HCT116 (cell line): Measurements from ENCODE around the gene ADORA3. TPM values are rescaled to one million over a fixed set of nuclear protein-coding genes. Genes with fewer than 3 reads are reported as not detected.

Source experiments
- ATAC-seq: fragments of 200-7000 bp; cut with Tn5 transposase; 2 replicates; pipeline ENCODE4 v1.9.1; 2020; ENCODE audit warnings: mild to moderate bottlenecking, moderate library complexity
- BruUV-seq: library from RNA; stranded (reverse); fragments of 400-500 nt; replicated peaks from 2 replicates; lab custom pipeline; 2021; lab: Mats Ljungman, UMichigan
- CTCF ChIA-PET: fragments of 300-600 bp; sonication (Branson Sonifier 250); formaldehyde crosslinking; loops from one replicate; lab custom pipeline; 2021; ENCODE audit warnings: antibody characterized with exemption; lab: Charles Lee
- POLR2A ChIA-PET: fragments of 300-600, 350-600 bp; sonication (Branson Sonifier 250); formaldehyde crosslinking; loops from one replicate; lab custom pipeline; 2021; ENCODE audit warnings: antibody characterized with exemption; lab: Charles Lee
- RAD21 ChIA-PET, 2 experiments: fragments of 300-600 bp; sonication (Branson Sonifier 250); formaldehyde crosslinking; loops; one replicate each; lab custom pipeline; 2023; ENCODE audit warnings: low total read pairs in 2 of 2; ENCODE audit not compliant: uncharacterized antibody in 2 of 2, unreplicated experiment in 2 of 2, low non-redundant PET in 1 of 2; lab: Charles Lee
- DNase-seq: peaks from one replicate; pipeline ENCODE4 v3.0.0-alpha.2; 2010; ENCODE audit warnings: low read depth, low spot score
- H2AFZ ChIP-seq: fragments of 200-600 bp; shearing (Covaris generic), sonication (generic); 2 replicates; pipeline ENCODE4 v1.6.1; 2017; ENCODE audit warnings: low read depth, mixed run types, mixed read lengths, antibody characterized with exemption, low read length; ENCODE audit not compliant: poor library complexity, severe bottlenecking
- H3K27ac ChIP-seq: 2 replicates; pipeline ENCODE4 v1.5.1; 2012; ENCODE audit warnings: low read depth, low read length
- H3K27me3 ChIP-seq: fragments of 200-600 bp; sonication (generic); 2 replicates; pipeline ENCODE4 v1.6.1; 2016; ENCODE audit warnings: mixed run types, low read length, mixed read lengths; ENCODE audit not compliant: insufficient read depth
- H3K36me3 ChIP-seq, 2 experiments: fragments of 200-500 bp in 1 of 2; fragments of 200-600 bp in 1 of 2; sonication (Bioruptor generic) in 1 of 2; sonication (generic) in 1 of 2; 2 replicates each; pipeline versions ENCODE4 v1.5.1 to v1.6.1; 2014 to 2016; ENCODE audit warnings: low read length in 2 of 2, inconsistent platforms in 1 of 2, mixed read lengths in 1 of 2, mixed run types in 1 of 2; ENCODE audit not compliant: insufficient read depth in 2 of 2, control insufficient read depth in 1 of 2
- H3K4me1 ChIP-seq, 2 experiments: fragments of 200-600 bp in 1 of 2; sonication (generic) in 1 of 2; 2 replicates each; pipeline versions ENCODE4 v1.5.1 to v1.6.1; 2012 to 2017; ENCODE audit warnings: low read length in 2 of 2, inconsistent platforms in 1 of 2, mild to moderate bottlenecking in 1 of 2, mixed read lengths in 1 of 2, mixed run types in 1 of 2, moderate library complexity in 1 of 2; ENCODE audit not compliant: insufficient read depth in 2 of 2, control insufficient read depth in 1 of 2
- H3K4me2 ChIP-seq: fragments of 200-600 bp; sonication (generic); 2 replicates; pipeline ENCODE4 v1.6.1; 2017; ENCODE audit warnings: mixed run types, low read length, mixed read lengths
- H3K4me3 ChIP-seq, 2 experiments: fragments of 200-600 bp in 1 of 2; sonication (generic) in 1 of 2; replicated peaks in 1 of 2; 2 replicates each; pipeline ENCODE4 v1.5.1; 2011 to 2016; ENCODE audit warnings: low read length in 2 of 2, control low read depth in 1 of 2, low read depth in 1 of 2, mild to moderate bottlenecking in 1 of 2, mixed read lengths in 1 of 2, mixed run types in 1 of 2
- H3K79me2 ChIP-seq: fragments of 200-600 bp; sonication (generic); 2 replicates; pipeline ENCODE4 v1.6.1; 2017; ENCODE audit warnings: mild to moderate bottlenecking, mixed run types, low read length, moderate library complexity, mixed read lengths; ENCODE audit not compliant: insufficient read depth
- H3K9ac ChIP-seq: fragments of 200-600 bp; sonication (generic); 2 replicates; pipeline ENCODE4 v1.6.1; 2016; ENCODE audit warnings: low read length, mixed read lengths
- H3K9me2 ChIP-seq: fragments of 200-600 bp; sonication (generic), shearing (Covaris generic); 2 replicates; pipeline ENCODE4 v1.6.1; 2017; ENCODE audit warnings: mixed run types, mild to moderate bottlenecking, moderate library complexity; ENCODE audit not compliant: insufficient read depth
- H3K9me3 ChIP-seq, 2 experiments: fragments of 200-500 bp in 1 of 2; fragments of 200-600 bp in 1 of 2; sonication (Bioruptor generic) in 1 of 2; sonication (generic) in 1 of 2; 2 replicates each; pipeline ENCODE4 v1.6.1; 2014 to 2017; ENCODE audit warnings: low read length in 2 of 2, mixed read lengths in 2 of 2, inconsistent platforms in 1 of 2, low read depth in 1 of 2, mild to moderate bottlenecking in 1 of 2, mixed run types in 1 of 2, moderate library complexity in 1 of 2; ENCODE audit not compliant: control insufficient read depth in 1 of 2, insufficient read depth in 1 of 2
- H4K20me1 ChIP-seq: fragments of 200-600 bp; sonication (generic), shearing (Covaris generic); 2 replicates; pipeline ENCODE4 v1.6.1; 2017; ENCODE audit warnings: mixed run types, mild to moderate bottlenecking, moderate library complexity; ENCODE audit not compliant: insufficient read depth
- ATF3 ChIP-seq: IDR thresholded peaks from 2 replicates; pipeline ENCODE4 v1.6.1; 2012
- CEBPB ChIP-seq: IDR thresholded peaks from 2 replicates; pipeline ENCODE4 v1.6.1; 2012; ENCODE audit warnings: low read depth
- EZH2 ChIP-seq: fragments of 200-600 bp; sonication (generic); IDR thresholded peaks from 2 replicates; pipeline ENCODE4 v1.6.1; 2017; ENCODE audit warnings: antibody characterized with exemption, mixed run types
- FOSL1 ChIP-seq: IDR thresholded peaks from 2 replicates; pipeline ENCODE4 v1.6.1; 2012; ENCODE audit warnings: low read depth
- MAX ChIP-seq: IDR thresholded peaks from 2 replicates; pipeline ENCODE4 v1.6.1; 2012
- RAD21 ChIP-seq: IDR thresholded peaks from 2 replicates; pipeline ENCODE4 v1.6.1; 2012; ENCODE audit warnings: low read depth, mild to moderate bottlenecking
- REST ChIP-seq: IDR thresholded peaks from 2 replicates; pipeline ENCODE4 v1.6.1; 2012; ENCODE audit warnings: low read depth
- SIN3A ChIP-seq: IDR thresholded peaks from 2 replicates; pipeline ENCODE4 v1.6.1; 2012; ENCODE audit warnings: low read depth
- SP1 ChIP-seq: IDR thresholded peaks from 2 replicates; pipeline ENCODE4 v1.6.1; 2012; ENCODE audit warnings: low read depth
- TCF7L2 ChIP-seq: IDR thresholded peaks from 2 replicates; pipeline ENCODE4 v1.7.0; 2011; ENCODE audit warnings: borderline replicate concordance, inconsistent platforms; ENCODE audit not compliant: insufficient read depth, insufficient read length; ENCODE audit errors: extremely low read depth
- ZFX ChIP-seq: fragments of 450-650 bp; IDR thresholded peaks from 2 replicates; pipeline ENCODE4 v1.6.1; 2017
- ZNF274 ChIP-seq: fragments of 200-500 bp; sonication (Bioruptor generic); IDR thresholded peaks from 2 replicates; pipeline ENCODE4 v1.6.1; 2014; ENCODE audit warnings: mild to moderate bottlenecking, low read depth, low read length, inconsistent platforms
- intact Hi-C: fragments of 100-400 bp; cut with micrococcal nuclease; formaldehyde crosslinking; loops from 2 replicates; pipeline ENCODE4 v1.10.0; 2022
- total RNA-seq: library from RNA; stranded (reverse); gene quantifications from one replicate; pipeline ENCODE4 v1.2.1, GENCODE V29; 2021; ENCODE audit not compliant: unreplicated experiment

Gene ADORA3
- total RNA-seq, 1 experiment from 2014 or later: not detected

GRCh38 chr1:111489604-111490003 lies 13.8 kb downstream of the ADORA3 start (continued):
- no peak for TF ChIP-seq REST
- TF ChIP-seq CEBPB: no peak
- TF ChIP-seq SP1: no peak

- Histone ChIP-seq H4K20me1 (no peaks in the 10 kb centered on the region), H3K9me3 (no peaks in the 10 kb centered on the region), H3K9ac (no peak overlapping the region), H3K4me1 (no peaks in the 10 kb centered on the region), H3K4me2 (no peak overlapping the region), H3K4me3 (no peak overlapping the region), H3K27ac (no peak overlapping the region), H3K9me2 (no peaks in the 10 kb centered on the region), H3K79me2 (no peaks in the 10 kb centered on the region), H3K36me3 (no peaks in the 10 kb centered on the region), H3K27me3 (no peaks in the 10 kb centered on the region), H2AFZ (no peak overlapping the region)
- no TSS peak for BruUV-seq
- TF ChIP-seq RAD21 (no peak), ATF3 (no peak), EZH2 (no peak), CEBPB (no peak), MAX (no peak), ZNF274 (no peak), SIN3A (no peak), TCF7L2 (no peak), ZFX (no peak), FOSL1 (no peak)
- ATAC-seq: no peak
- DNase-seq: no peak
- CTCF ChIA-PET: no interaction called here
- RAD21 ChIA-PET: no interaction called here
- POLR2A ChIA-PET: no interaction called here
- intact Hi-C loops: no loop called here
Observed at GRCh38 chr1:111488669-111489068, 14.8 kb downstream of the ADORA3 start.
